GM12874 (cell line): ENCODE data around the gene ADCK1.

ENCODE experiments used
- TF ChIP-seq, protein P1 (sequence below): IDR thresholded peaks from 2 replicates; pipeline ENCODE4 v1.5.1; 2011; ENCODE audit warnings: low read depth, mild to moderate bottlenecking, control low read depth, low read length, moderate library complexity; ENCODE audit not compliant: insufficient read depth

Gene ADCK1

DNA sequence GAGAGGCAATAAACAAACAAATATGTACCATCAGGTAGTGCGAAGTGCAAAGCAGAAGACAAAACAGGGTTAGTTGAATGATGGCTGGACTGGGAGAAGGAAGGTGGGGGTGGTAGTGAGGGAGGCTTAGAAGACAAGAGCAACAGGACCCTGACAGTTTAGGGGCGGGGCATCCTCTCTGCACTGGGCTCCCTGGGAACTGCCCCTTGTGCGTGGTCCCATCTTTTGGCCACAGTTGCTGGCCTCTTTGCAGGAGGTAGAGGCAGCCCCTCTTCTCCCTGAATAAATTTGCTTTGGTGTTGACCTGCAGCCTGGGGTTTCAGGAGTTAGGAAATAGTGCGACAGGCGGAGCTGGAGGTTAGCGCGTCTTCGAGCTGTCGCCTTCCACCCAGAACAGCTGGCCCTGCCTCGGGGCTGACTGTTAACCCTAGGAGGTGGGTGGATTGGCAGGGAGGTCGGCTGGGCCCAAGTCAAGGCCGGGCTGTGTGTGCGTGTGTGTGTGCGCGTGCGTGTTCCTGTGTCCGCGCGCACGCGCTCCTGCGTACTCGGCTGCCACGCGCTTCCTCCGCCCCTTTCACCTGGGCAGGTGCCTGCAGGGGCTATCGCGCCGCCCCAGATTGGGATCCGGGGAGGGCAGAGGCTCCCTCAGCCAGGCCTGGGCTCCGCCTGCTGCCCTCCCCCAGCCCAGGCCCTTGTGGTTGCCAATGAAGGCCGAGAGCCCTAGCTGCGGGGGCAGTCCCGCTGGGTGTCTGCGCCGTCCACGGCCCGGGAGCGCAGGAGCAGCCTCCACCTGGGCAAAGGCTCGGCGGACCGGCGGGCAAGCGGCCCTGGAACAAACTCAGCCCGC, 180.8 kb downstream of the ADCK1 start:
- TF ChIP-seq, protein P1, sequence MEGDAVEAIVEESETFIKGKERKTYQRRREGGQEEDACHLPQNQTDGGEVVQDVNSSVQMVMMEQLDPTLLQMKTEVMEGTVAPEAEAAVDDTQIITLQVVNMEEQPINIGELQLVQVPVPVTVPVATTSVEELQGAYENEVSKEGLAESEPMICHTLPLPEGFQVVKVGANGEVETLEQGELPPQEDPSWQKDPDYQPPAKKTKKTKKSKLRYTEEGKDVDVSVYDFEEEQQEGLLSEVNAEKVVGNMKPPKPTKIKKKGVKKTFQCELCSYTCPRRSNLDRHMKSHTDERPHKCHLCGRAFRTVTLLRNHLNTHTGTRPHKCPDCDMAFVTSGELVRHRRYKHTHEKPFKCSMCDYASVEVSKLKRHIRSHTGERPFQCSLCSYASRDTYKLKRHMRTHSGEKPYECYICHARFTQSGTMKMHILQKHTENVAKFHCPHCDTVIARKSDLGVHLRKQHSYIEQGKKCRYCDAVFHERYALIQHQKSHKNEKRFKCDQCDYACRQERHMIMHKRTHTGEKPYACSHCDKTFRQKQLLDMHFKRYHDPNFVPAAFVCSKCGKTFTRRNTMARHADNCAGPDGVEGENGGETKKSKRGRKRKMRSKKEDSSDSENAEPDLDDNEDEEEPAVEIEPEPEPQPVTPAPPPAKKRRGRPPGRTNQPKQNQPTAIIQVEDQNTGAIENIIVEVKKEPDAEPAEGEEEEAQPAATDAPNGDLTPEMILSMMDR = no peak
